Measurements from ENCODE around the gene ACP4. TPM values are rescaled to one million over a fixed set of nuclear protein-coding genes. Genes with fewer than 3 reads are reported as not detected.
"Not testable (repeated sequence)": the region's sequence is repeated elsewhere in the genome, so short reads cannot be mapped to it uniquely, and the experiment has no call there.

The ACP4 gene
- total and polyA plus RNA-seq, 2 of the 13 experiments (the other 11 are each of a cell fraction or from before 2014, with no cell fraction given): 0.08 TPM; not detected in 1

DNA sequence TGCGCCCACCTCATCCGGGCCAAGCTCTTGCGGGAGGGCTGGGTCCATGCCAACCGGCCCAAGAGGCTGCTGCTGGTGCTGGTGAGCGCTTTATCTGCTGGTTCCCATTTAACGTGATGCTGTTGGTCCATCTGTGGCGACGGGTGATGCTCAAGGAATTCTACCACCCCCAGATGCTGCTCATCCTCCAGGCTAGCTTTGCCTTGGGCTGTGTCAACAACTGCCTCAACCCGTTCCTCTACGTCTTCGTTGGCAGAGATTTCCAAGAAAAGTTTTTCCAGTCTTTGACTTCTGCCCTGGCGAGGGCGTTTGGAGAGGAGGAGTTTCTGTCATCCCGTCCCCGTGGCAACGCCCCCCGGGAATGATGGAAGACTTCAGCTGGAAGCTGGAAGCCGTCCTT, 31.1 kb upstream of the ACP4 start:
- H3K4me2 ChIP-seq (ENCODE audit: low read depth, low read length); H3K9ac ChIP-seq (ENCODE audit: insufficient read depth, low read depth, low read length); POLR2A ChIA-PET; H4K20me1 ChIP-seq (ENCODE audit: insufficient read depth, low read length); H3K4me3 ChIP-seq (replicated peaks in 1 of 3; ENCODE audit: insufficient read depth in 1 of 3, low read depth in 2 of 3, low read length in 3 of 3); ATAC-seq; H3K9me3 ChIP-seq (ENCODE audit: low read length); H2AFZ ChIP-seq (ENCODE audit: low read length); FAIRE-seq; CTCF ChIA-PET (ENCODE audit: low intra/inter-chr PET ratio, low total read pairs); BruUV-seq (replicated peaks); in situ Hi-C loops (cut with HindIII; ENCODE audit: extremely low pct_ligation_motif_present, low pct_unique_long_range_greater_than_20kb); DNase-seq (ENCODE audit: low spot score); H3K4me1 ChIP-seq (ENCODE audit: insufficient read depth, low read length); H3K27ac ChIP-seq (ENCODE audit: extremely low read length, insufficient read depth, low read length); H3K27me3 ChIP-seq (ENCODE audit: control insufficient read depth in 1 of 2, insufficient read depth in 2 of 2, low read length in 2 of 2); intact Hi-C loops (cut with micrococcal nuclease; ENCODE audit: unreplicated experiment); H3K79me2 ChIP-seq (ENCODE audit: insufficient read depth, low read length); H3K36me3 ChIP-seq (replicated peaks in 1 of 2; ENCODE audit: control insufficient read depth in 1 of 2, insufficient read depth in 2 of 2, low read length in 2 of 2): not testable (repeated sequence)
- 61% methylated on average over 6 of the region's 18 CpGs for WGBS (ENCODE audit: low lambda C conversion rate)

DNA sequence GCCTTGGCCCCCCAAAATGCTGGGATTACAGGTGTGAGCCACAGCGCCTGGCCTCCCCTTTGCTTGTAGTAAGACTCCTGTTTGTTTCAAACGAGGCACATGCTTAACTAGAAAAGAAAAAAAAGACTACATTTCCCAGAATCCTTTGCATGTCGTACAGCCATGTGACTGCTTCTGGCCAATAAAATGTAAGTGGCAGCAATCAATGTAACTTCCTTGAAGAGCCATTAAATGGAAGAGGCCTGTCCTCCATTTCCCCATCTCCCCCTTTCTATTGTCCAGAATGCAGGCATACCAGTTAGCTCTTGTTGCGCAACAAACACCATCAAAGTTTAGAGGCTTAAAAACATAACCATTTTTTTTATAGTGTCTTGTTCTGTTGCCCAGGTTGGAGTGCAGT, 30.3 kb upstream of the ACP4 start:
- H3K36me3 ChIP-seq (replicated peaks in 1 of 2; ENCODE audit: control insufficient read depth in 1 of 2, insufficient read depth in 2 of 2, low read length in 2 of 2): no peaks in the 10 kb centered on the region
- H3K27me3 ChIP-seq (ENCODE audit: control insufficient read depth in 1 of 2, insufficient read depth in 2 of 2, low read length in 2 of 2): no peaks in the 10 kb centered on the region; a peak in 1 of 5 replicates
- WGBS (ENCODE audit: low lambda C conversion rate): 35% methylated on average over 4 of the region's 4 CpGs
- no peaks in the 10 kb centered on the region for H3K79me2 ChIP-seq (ENCODE audit: insufficient read depth, low read length)
- TF ChIP-seq CEBPG (CRISPR knock-in tag; IDR thresholded peaks at IDR 0.05) (0 out of 2 replicates have a peak, but pooled peaks have one; percentile 25), ZNF143 (CRISPR knock-in tag; IDR thresholded peaks at IDR 0.05) (peak; percentile 79), PCBP1 (IDR thresholded peaks at IDR 0.05; ENCODE audit: borderline replicate concordance, low read depth, low read length) (no peak), ZFP1 (CRISPR knock-in tag; IDR thresholded peaks at IDR 0.05) (no peak), CEBPB (IDR thresholded peaks at IDR 0.05; ENCODE audit: borderline replicate concordance, low read depth, low read length) (peak; percentile 81), HCFC1 (IDR thresholded peaks at IDR 0.05; ENCODE audit: low read depth, low read length) (0 out of 2 replicates have a peak, but pooled peaks have one; percentile 21), NFYB (CRISPR knock-in tag; IDR thresholded peaks at IDR 0.05) (peak; percentile 85), NFYC (CRISPR knock-in tag; IDR thresholded peaks at IDR 0.05) (peak; percentile 76), THAP11 (CRISPR knock-in tag; IDR thresholded peaks at IDR 0.05) (peak; percentile 91)
- TF ChIP-seq, protein P1, sequence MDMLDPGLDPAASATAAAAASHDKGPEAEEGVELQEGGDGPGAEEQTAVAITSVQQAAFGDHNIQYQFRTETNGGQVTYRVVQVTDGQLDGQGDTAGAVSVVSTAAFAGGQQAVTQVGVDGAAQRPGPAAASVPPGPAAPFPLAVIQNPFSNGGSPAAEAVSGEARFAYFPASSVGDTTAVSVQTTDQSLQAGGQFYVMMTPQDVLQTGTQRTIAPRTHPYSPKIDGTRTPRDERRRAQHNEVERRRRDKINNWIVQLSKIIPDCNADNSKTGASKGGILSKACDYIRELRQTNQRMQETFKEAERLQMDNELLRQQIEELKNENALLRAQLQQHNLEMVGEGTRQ (IDR thresholded peaks at IDR 0.05; ENCODE audit: low read depth, low read length): 0 out of 2 replicates have a peak, but pooled peaks have one; percentile 41
- TF ChIP-seq, protein P1 (CRISPR knock-in tag; IDR thresholded peaks at IDR 0.05; ENCODE audit: borderline replicate concordance): peak; percentile 51; the same call in 1 of the 2 replicates
- TF ChIP-seq, protein P2, sequence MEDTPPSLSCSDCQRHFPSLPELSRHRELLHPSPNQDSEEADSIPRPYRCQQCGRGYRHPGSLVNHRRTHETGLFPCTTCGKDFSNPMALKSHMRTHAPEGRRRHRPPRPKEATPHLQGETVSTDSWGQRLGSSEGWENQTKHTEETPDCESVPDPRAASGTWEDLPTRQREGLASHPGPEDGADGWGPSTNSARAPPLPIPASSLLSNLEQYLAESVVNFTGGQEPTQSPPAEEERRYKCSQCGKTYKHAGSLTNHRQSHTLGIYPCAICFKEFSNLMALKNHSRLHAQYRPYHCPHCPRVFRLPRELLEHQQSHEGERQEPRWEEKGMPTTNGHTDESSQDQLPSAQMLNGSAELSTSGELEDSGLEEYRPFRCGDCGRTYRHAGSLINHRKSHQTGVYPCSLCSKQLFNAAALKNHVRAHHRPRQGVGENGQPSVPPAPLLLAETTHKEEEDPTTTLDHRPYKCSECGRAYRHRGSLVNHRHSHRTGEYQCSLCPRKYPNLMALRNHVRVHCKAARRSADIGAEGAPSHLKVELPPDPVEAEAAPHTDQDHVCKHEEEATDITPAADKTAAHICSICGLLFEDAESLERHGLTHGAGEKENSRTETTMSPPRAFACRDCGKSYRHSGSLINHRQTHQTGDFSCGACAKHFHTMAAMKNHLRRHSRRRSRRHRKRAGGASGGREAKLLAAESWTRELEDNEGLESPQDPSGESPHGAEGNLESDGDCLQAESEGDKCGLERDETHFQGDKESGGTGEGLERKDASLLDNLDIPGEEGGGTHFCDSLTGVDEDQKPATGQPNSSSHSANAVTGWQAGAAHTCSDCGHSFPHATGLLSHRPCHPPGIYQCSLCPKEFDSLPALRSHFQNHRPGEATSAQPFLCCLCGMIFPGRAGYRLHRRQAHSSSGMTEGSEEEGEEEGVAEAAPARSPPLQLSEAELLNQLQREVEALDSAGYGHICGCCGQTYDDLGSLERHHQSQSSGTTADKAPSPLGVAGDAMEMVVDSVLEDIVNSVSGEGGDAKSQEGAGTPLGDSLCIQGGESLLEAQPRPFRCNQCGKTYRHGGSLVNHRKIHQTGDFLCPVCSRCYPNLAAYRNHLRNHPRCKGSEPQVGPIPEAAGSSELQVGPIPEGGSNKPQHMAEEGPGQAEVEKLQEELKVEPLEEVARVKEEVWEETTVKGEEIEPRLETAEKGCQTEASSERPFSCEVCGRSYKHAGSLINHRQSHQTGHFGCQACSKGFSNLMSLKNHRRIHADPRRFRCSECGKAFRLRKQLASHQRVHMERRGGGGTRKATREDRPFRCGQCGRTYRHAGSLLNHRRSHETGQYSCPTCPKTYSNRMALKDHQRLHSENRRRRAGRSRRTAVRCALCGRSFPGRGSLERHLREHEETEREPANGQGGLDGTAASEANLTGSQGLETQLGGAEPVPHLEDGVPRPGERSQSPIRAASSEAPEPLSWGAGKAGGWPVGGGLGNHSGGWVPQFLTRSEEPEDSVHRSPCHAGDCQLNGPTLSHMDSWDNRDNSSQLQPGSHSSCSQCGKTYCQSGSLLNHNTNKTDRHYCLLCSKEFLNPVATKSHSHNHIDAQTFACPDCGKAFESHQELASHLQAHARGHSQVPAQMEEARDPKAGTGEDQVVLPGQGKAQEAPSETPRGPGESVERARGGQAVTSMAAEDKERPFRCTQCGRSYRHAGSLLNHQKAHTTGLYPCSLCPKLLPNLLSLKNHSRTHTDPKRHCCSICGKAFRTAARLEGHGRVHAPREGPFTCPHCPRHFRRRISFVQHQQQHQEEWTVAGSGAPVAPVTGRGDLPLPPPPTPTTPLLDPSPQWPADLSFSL (CRISPR knock-in tag; IDR thresholded peaks at IDR 0.05): no peak
- no peak overlapping the region for H3K4me2 ChIP-seq (ENCODE audit: low read depth, low read length)
- H4K20me1 ChIP-seq (ENCODE audit: insufficient read depth, low read length): no peaks in the 10 kb centered on the region
- ATAC-seq (no peak), FAIRE-seq (no peak), DNase-seq (ENCODE audit: low spot score) (peak; percentile 13)
- no peaks in the 10 kb centered on the region for H3K4me1 ChIP-seq (ENCODE audit: insufficient read depth, low read length)
- POLR2A ChIA-PET: no interaction called here
- no peak overlapping the region for H3K9ac ChIP-seq (ENCODE audit: insufficient read depth, low read depth, low read length)
- no peak overlapping the region for H2AFZ ChIP-seq (ENCODE audit: low read length)
- CTCF ChIA-PET (ENCODE audit: low intra/inter-chr PET ratio, low total read pairs): no interaction called here
- intact Hi-C loops (cut with micrococcal nuclease; ENCODE audit: unreplicated experiment): no loop called here
- H3K9me3 ChIP-seq (ENCODE audit: low read length): no peaks in the 10 kb centered on the region
- no peak overlapping the region for H3K4me3 ChIP-seq (replicated peaks in 1 of 3; ENCODE audit: insufficient read depth in 1 of 3, low read depth in 2 of 3, low read length in 3 of 3)
- BruUV-seq (replicated peaks): no TSS peak
- in situ Hi-C loops (cut with HindIII; ENCODE audit: extremely low pct_ligation_motif_present, low pct_unique_long_range_greater_than_20kb): no loop called here
- H3K27ac ChIP-seq (ENCODE audit: extremely low read length, insufficient read depth, low read length): no peak overlapping the region

Measured in HepG2 (cell line).